22Rv1 (cell line): ENCODE results near the gene DNAJB5.

Experiments used
- CTCF ChIP-seq: fragments of 450-650 bp; IDR thresholded peaks from 2 replicates; pipeline ENCODE4 v1.5.1; 2017; ENCODE audit warnings: mild to moderate bottlenecking
- ZFX ChIP-seq: fragments of 450-650 bp; IDR thresholded peaks from 2 replicates; pipeline ENCODE4 v1.6.1; 2017; ENCODE audit warnings: antibody characterized with exemption, borderline replicate concordance

GRCh38 chr9:35044071-35044470 lies 54.5 kb downstream of the DNAJB5 start:
- no peak for TF ChIP-seq CTCF
- no peak for TF ChIP-seq ZFX
